ENCODE results near the gene CLDN3. TPM values are rescaled to one million over a fixed set of nuclear protein-coding genes. Genes with fewer than 3 reads are reported as not detected.

The CLDN3 gene
- total and polyA plus RNA-seq, 4 donors, result 0.67 to 3.9 (median 0.81) TPM; not detected in 1

- H3K4me1 ChIP-seq (ENCODE audit: control insufficient read depth, insufficient read depth, low read length), result no peaks in the 10 kb centered on the region
- no peaks in the 10 kb centered on the region for H3K9me3 ChIP-seq (ENCODE audit: control insufficient read depth, insufficient read depth, low read length)
- no peaks in the 10 kb centered on the region for H3K27me3 ChIP-seq (ENCODE audit: control insufficient read depth, insufficient read depth, low read length)
- no peak overlapping the region for H3K4me3 ChIP-seq (ENCODE audit: low read depth, low read length)
- no peaks in the 10 kb centered on the region for H3K36me3 ChIP-seq (ENCODE audit: control insufficient read depth, insufficient read depth, low read length)
- 80% methylated on average over 5 of the region's 7 CpGs for WGBS (ENCODE audit: insufficient coverage)
- no peak overlapping the region for H3K27ac ChIP-seq (ENCODE audit: low read depth, low read length)
- no peak for DNase-seq (ENCODE audit: low read depth in 4 of 6, low spot score in 6 of 6)
Measured at GRCh38 chr7:73758581-73759138, 11.4 kb downstream of the CLDN3 start.

GRCh38 chr7:73749931-73750776 is 19.9 kb downstream of the CLDN3 start:
- H3K27ac ChIP-seq (ENCODE audit: low read depth, low read length), result no peak overlapping the region
- no peaks in the 10 kb centered on the region for H3K27me3 ChIP-seq (ENCODE audit: control insufficient read depth, insufficient read depth, low read length)
- H3K36me3 ChIP-seq (ENCODE audit: control insufficient read depth, insufficient read depth, low read length), result no peaks in the 10 kb centered on the region
- 91% methylated on average over 6 of the region's 16 CpGs for WGBS (ENCODE audit: insufficient coverage)
- no peak overlapping the region for H3K4me3 ChIP-seq (ENCODE audit: low read depth, low read length)
- DNase-seq (ENCODE audit: low read depth in 4 of 6, low spot score in 6 of 6), result no peak
- no peaks in the 10 kb centered on the region for H3K9me3 ChIP-seq (ENCODE audit: control insufficient read depth, insufficient read depth, low read length)
- peaks cover 9% of the 10 kb centered on the region for H3K4me1 ChIP-seq (ENCODE audit: control insufficient read depth, insufficient read depth, low read length)

- Histone ChIP-seq H3K36me3 (ENCODE audit: control insufficient read depth, insufficient read depth, low read length) (no peaks in the 10 kb centered on the region), H3K4me3 (ENCODE audit: low read depth, low read length) (no peak overlapping the region), H3K9me3 (ENCODE audit: control insufficient read depth, insufficient read depth, low read length) (no peaks in the 10 kb centered on the region), H3K27ac (ENCODE audit: low read depth, low read length) (no peak overlapping the region), H3K4me1 (ENCODE audit: control insufficient read depth, insufficient read depth, low read length) (peaks cover 26% of the 10 kb centered on the region), H3K27me3 (ENCODE audit: control insufficient read depth, insufficient read depth, low read length) (no peaks in the 10 kb centered on the region)
- peak in 2 of 6 donors; percentile 43 to 79 for DNase-seq (ENCODE audit: low read depth in 4 of 6, low spot score in 6 of 6)
- WGBS (ENCODE audit: insufficient coverage), result 36% methylated on average over 4 of the region's 4 CpGs
Measured at GRCh38 chr7:73746378-73746777, 23.7 kb downstream of the CLDN3 start.

- Histone ChIP-seq H3K27me3 (ENCODE audit: control insufficient read depth, insufficient read depth, low read length) (no peaks in the 10 kb centered on the region), H3K4me3 (ENCODE audit: low read depth, low read length) (no peak overlapping the region), H3K4me1 (ENCODE audit: control insufficient read depth, insufficient read depth, low read length) (peaks cover 37% of the 10 kb centered on the region), H3K27ac (ENCODE audit: low read depth, low read length) (no peak overlapping the region), H3K9me3 (ENCODE audit: control insufficient read depth, insufficient read depth, low read length) (no peaks in the 10 kb centered on the region), H3K36me3 (ENCODE audit: control insufficient read depth, insufficient read depth, low read length) (no peaks in the 10 kb centered on the region)
- WGBS (ENCODE audit: insufficient coverage), result 13% methylated on average over 28 of the region's 35 CpGs
- DNase-seq (ENCODE audit: low read depth in 4 of 6, low spot score in 6 of 6), result peak in 2 of 6 donors; percentile 68 to 84
Measured at GRCh38 chr7:73742753-73743641, 27.1 kb downstream of the CLDN3 start.

DNA sequence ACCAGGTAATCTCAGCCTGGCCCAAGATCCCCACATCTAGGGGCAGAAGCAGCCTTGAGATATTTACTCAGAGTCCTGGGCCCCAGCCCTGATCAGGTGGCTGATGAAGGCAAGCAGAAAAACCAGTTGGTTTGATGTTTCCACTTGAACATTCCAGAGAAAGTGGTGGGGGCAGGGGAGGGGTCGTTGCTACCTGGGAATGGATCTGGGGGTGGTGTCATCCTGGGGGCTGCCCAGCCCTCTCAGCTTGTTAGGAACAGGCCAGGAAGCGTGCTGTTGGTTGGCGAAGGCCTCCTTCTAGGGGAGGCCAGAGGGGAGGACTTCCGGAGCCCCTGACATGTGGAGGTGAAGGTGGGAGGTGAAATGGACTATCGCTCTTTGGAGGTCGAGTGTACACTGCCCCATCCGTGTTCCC is 27.7 kb downstream of the CLDN3 start:
- no peaks in the 10 kb centered on the region for H3K9me3 ChIP-seq (ENCODE audit: control insufficient read depth, insufficient read depth, low read length)
- no peak for DNase-seq (ENCODE audit: low read depth in 4 of 6, low spot score in 6 of 6)
- H3K27me3 ChIP-seq (ENCODE audit: control insufficient read depth, insufficient read depth, low read length), result no peaks in the 10 kb centered on the region
- H3K36me3 ChIP-seq (ENCODE audit: control insufficient read depth, insufficient read depth, low read length), result peaks cover 5% of the 10 kb centered on the region
- H3K4me3 ChIP-seq (ENCODE audit: low read depth, low read length), result no peak overlapping the region
- no peak overlapping the region for H3K27ac ChIP-seq (ENCODE audit: low read depth, low read length)
- 50% methylated on average over 7 of the region's 7 CpGs for WGBS (ENCODE audit: insufficient coverage)
- peaks cover 44% of the 10 kb centered on the region for H3K4me1 ChIP-seq (ENCODE audit: control insufficient read depth, insufficient read depth, low read length)

DNA sequence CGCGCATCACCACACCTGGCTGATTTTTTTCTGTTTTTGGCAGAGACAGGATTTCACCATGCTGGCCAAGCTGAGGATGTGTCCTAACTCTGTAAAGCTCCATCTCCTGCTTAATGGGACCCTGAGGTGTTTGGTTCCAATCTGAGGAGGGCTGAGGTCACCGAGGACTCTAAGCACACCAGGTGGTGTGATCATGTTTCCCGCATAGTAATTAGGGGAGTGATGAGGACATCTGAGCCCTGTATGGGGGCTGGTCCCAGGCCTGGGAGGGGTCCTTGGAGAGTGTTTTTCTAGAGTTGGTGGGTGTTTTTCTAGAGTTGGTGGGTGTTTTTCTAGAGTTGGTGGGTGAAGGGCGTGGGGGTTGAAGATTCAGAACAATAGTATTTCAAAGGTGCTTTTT is 28.5 kb downstream of the CLDN3 start:
- WGBS (ENCODE audit: insufficient coverage), result 72% methylated on average over 5 of the region's 5 CpGs
- Histone ChIP-seq H3K27ac (ENCODE audit: low read depth, low read length) (no peak overlapping the region), H3K4me1 (ENCODE audit: control insufficient read depth, insufficient read depth, low read length) (peaks cover 43% of the 10 kb centered on the region), H3K9me3 (ENCODE audit: control insufficient read depth, insufficient read depth, low read length) (no peaks in the 10 kb centered on the region), H3K36me3 (ENCODE audit: control insufficient read depth, insufficient read depth, low read length) (peaks cover 12% of the 10 kb centered on the region), H3K27me3 (ENCODE audit: control insufficient read depth, insufficient read depth, low read length) (no peaks in the 10 kb centered on the region), H3K4me3 (ENCODE audit: low read depth, low read length) (no peak overlapping the region)
- DNase-seq (ENCODE audit: low read depth in 4 of 6, low spot score in 6 of 6), result no peak

GRCh38 chr7:73740771-73741170 is 29.3 kb downstream of the CLDN3 start:
- no peak overlapping the region for H3K27ac ChIP-seq (ENCODE audit: low read depth, low read length)
- 100% methylated on average over 1 of the region's 5 CpGs for WGBS (ENCODE audit: insufficient coverage)
- H3K4me3 ChIP-seq (ENCODE audit: low read depth, low read length), result no peak overlapping the region
- peaks cover 38% of the 10 kb centered on the region for H3K4me1 ChIP-seq (ENCODE audit: control insufficient read depth, insufficient read depth, low read length)
- peaks cover 20% of the 10 kb centered on the region for H3K36me3 ChIP-seq (ENCODE audit: control insufficient read depth, insufficient read depth, low read length)
- H3K27me3 ChIP-seq (ENCODE audit: control insufficient read depth, insufficient read depth, low read length), result no peaks in the 10 kb centered on the region
- no peaks in the 10 kb centered on the region for H3K9me3 ChIP-seq (ENCODE audit: control insufficient read depth, insufficient read depth, low read length)
- DNase-seq (ENCODE audit: low read depth in 4 of 6, low spot score in 6 of 6), result no peak

- 100% methylated on average over 3 of the region's 7 CpGs for WGBS (ENCODE audit: insufficient coverage)
- no peak for DNase-seq (ENCODE audit: low read depth in 4 of 6, low spot score in 6 of 6)
- H3K27me3 ChIP-seq (ENCODE audit: control insufficient read depth, insufficient read depth, low read length), result no peaks in the 10 kb centered on the region
- no peak overlapping the region for H3K27ac ChIP-seq (ENCODE audit: low read depth, low read length)
- H3K4me3 ChIP-seq (ENCODE audit: low read depth, low read length), result no peak overlapping the region
- H3K36me3 ChIP-seq (ENCODE audit: control insufficient read depth, insufficient read depth, low read length), result peaks cover 26% of the 10 kb centered on the region
- H3K9me3 ChIP-seq (ENCODE audit: control insufficient read depth, insufficient read depth, low read length), result no peaks in the 10 kb centered on the region
- peaks cover 38% of the 10 kb centered on the region for H3K4me1 ChIP-seq (ENCODE audit: control insufficient read depth, insufficient read depth, low read length)
Measured at GRCh38 chr7:73740212-73740611, 29.9 kb downstream of the CLDN3 start.

- Histone ChIP-seq H3K27ac (ENCODE audit: low read depth, low read length) (peak overlapping the region; percentile 84), H3K36me3 (ENCODE audit: control insufficient read depth, insufficient read depth, low read length) (peaks cover 32% of the 10 kb centered on the region), H3K27me3 (ENCODE audit: control insufficient read depth, insufficient read depth, low read length) (no peaks in the 10 kb centered on the region), H3K4me3 (ENCODE audit: low read depth, low read length) (peak overlapping the region; percentile 91), H3K9me3 (ENCODE audit: control insufficient read depth, insufficient read depth, low read length) (no peaks in the 10 kb centered on the region), H3K4me1 (ENCODE audit: control insufficient read depth, insufficient read depth, low read length) (peaks cover 38% of the 10 kb centered on the region)
- no peak for DNase-seq (ENCODE audit: low read depth in 4 of 6, low spot score in 6 of 6)
- WGBS (ENCODE audit: insufficient coverage), result 33% methylated on average over 7 of the region's 13 CpGs
Measured at GRCh38 chr7:73739387-73739767, 30.7 kb downstream of the CLDN3 start.
